ENCODE results near the gene CRYGB.
"Not testable (repeated sequence)": the region's sequence is repeated elsewhere in the genome, so short reads cannot be mapped to it uniquely, and the experiment has no call there.

CRYGB gene

GRCh38 chr2:208150094-208150493, 4.1 kb upstream of the CRYGB start:
- DNase-seq (ENCODE audit: low read depth) = no peak

- no peak for DNase-seq (ENCODE audit: low read depth)
Observed at GRCh38 chr2:208148803-208149202, 2.8 kb upstream of the CRYGB start.

- DNase-seq (ENCODE audit: low read depth) = no peak
Observed at GRCh38 chr2:208147759-208148158, 1.8 kb upstream of the CRYGB start.

GRCh38 chr2:208147008-208147407, 1.1 kb upstream of the CRYGB start:
- no peak for DNase-seq (ENCODE audit: low read depth)

- DNase-seq (ENCODE audit: low read depth) = no peak
Observed at GRCh38 chr2:208142925-208143799, 2.8 kb downstream of the CRYGB start.

- no peak for DNase-seq (ENCODE audit: low read depth)
Observed at GRCh38 chr2:208142240-208142924, 3.6 kb downstream of the CRYGB start.

GRCh38 chr2:208139447-208139846, 6.5 kb downstream of the CRYGB start:
- no peak for DNase-seq (ENCODE audit: low read depth)

- DNase-seq (ENCODE audit: low read depth) = not testable (repeated sequence)
Observed at GRCh38 chr2:208138334-208138733, 7.6 kb downstream of the CRYGB start.

- DNase-seq (ENCODE audit: low read depth) = no peak
Observed at GRCh38 chr2:208136716-208137094, 9.3 kb downstream of the CRYGB start.

- DNase-seq (ENCODE audit: low read depth) = no peak
Observed at GRCh38 chr2:208135794-208136715, 9.9 kb downstream of the CRYGB start.

- no peak for DNase-seq (ENCODE audit: low read depth)
Observed at GRCh38 chr2:208134928-208135586, 10.9 kb downstream of the CRYGB start.

GRCh38 chr2:208130712-208131110, 15.2 kb downstream of the CRYGB start:
- no peak for DNase-seq (ENCODE audit: low read depth)

- DNase-seq (ENCODE audit: low read depth) = no peak
Observed at GRCh38 chr2:208129744-208130711, 15.9 kb downstream of the CRYGB start, which contains the start of gene CRYGC. CRYGC (minus strand) TSS chr2:208129828; CDS start chr2:208129792, 36 bp downstream.

GRCh38 chr2:208128136-208128535, 17.8 kb downstream of the CRYGB start:
- no peak for DNase-seq (ENCODE audit: low read depth)

GRCh38 chr2:208127090-208127489, 18.9 kb downstream of the CRYGB start:
- no peak for DNase-seq (ENCODE audit: low read depth)

GRCh38 chr2:208125251-208125650, 20.7 kb downstream of the CRYGB start:
- no peak for DNase-seq (ENCODE audit: low read depth)

GRCh38 chr2:208124013-208124715, 21.8 kb downstream of the CRYGB start, which contains the start of gene CRYGD:
CRYGD (minus strand) TSS chr2:208124524; CDS start chr2:208124473, 51 bp downstream.
- DNase-seq (ENCODE audit: low read depth) = not testable (repeated sequence)

- DNase-seq (ENCODE audit: low read depth) = no peak
Observed at GRCh38 chr2:208122248-208122647, 23.7 kb downstream of the CRYGB start.

- no peak for DNase-seq (ENCODE audit: low read depth)
Observed at GRCh38 chr2:208118918-208119317, 27.0 kb downstream of the CRYGB start.

- DNase-seq (ENCODE audit: low read depth) = not testable (repeated sequence)
Observed at GRCh38 chr2:208117390-208117789, 28.6 kb downstream of the CRYGB start.

Data from CMK (cell line).